Lung (tissue), 12 donors: Measurements from ENCODE around the gene KRTAP10-8. TPM values are rescaled to one million over a fixed set of nuclear protein-coding genes. Genes with fewer than 3 reads are reported as not detected.

Experiments used
- ATAC-seq: fragments of 200-7000 bp; cut with Tn5 transposase; one replicate; pipeline ENCODE4 v1.9.1; 2020; ENCODE audit warnings: moderate number of reproducible peaks; ENCODE audit not compliant: insufficient read depth, low FRiP score
- DNase-seq, 3 donors: peaks; one replicate each; pipeline ENCODE4 v3.0.0-alpha.2; 2013 to 2017
- H3K27ac ChIP-seq, 2 donors: one replicate each; pipeline ENCODE4 v1.5.1; 2013; ENCODE audit warnings: mild to moderate bottlenecking in 2 of 2, moderate library complexity in 2 of 2, control low read depth in 1 of 2, inconsistent platforms in 1 of 2, low read depth in 1 of 2, low read length in 1 of 2
- H3K27me3 ChIP-seq, 3 donors: one replicate each; pipeline ENCODE4 v1.5.1; 2013; ENCODE audit warnings: low read length in 2 of 3; ENCODE audit not compliant: control insufficient read depth in 3 of 3, insufficient read depth in 3 of 3
- H3K36me3 ChIP-seq, 4 donors: one replicate each; pipeline ENCODE4 v1.5.1; 2013; ENCODE audit warnings: low read length in 4 of 4, mild to moderate bottlenecking in 1 of 4, moderate library complexity in 1 of 4; ENCODE audit not compliant: control insufficient read depth in 4 of 4, insufficient read depth in 4 of 4
- H3K4me1 ChIP-seq, 5 donors: one replicate each; pipeline ENCODE4 v1.5.1; 2013; ENCODE audit warnings: low read length in 5 of 5, mild to moderate bottlenecking in 2 of 5, moderate library complexity in 1 of 5; ENCODE audit not compliant: control insufficient read depth in 5 of 5, insufficient read depth in 5 of 5
- H3K4me3 ChIP-seq: one replicate; pipeline ENCODE4 v1.5.1; 2013; ENCODE audit warnings: mild to moderate bottlenecking, control low read depth, moderate library complexity
- H3K9ac ChIP-seq, 2 donors: one replicate each; pipeline ENCODE4 v1.5.1; 2013; ENCODE audit warnings: low read length in 2 of 2, control low read depth in 1 of 2; ENCODE audit not compliant: insufficient read depth in 1 of 2
- H3K9me3 ChIP-seq, 4 donors: one replicate each; pipeline ENCODE4 v1.5.1; 2013; ENCODE audit warnings: low read length in 3 of 4, mild to moderate bottlenecking in 1 of 4, moderate library complexity in 1 of 4; ENCODE audit not compliant: control insufficient read depth in 4 of 4, insufficient read depth in 3 of 4
- CTCF ChIP-seq: IDR thresholded peaks from 2 replicates; pipeline ENCODE4 v1.5.1; 2012; ENCODE audit warnings: mild to moderate bottlenecking; ENCODE audit errors: control extremely low read depth, extremely low read depth
- WGBS, 2 donors: extraction: QIAGEN DNeasy Blood & Tissue Kit; methylation state at CpG; one replicate each; pipeline ENCODE4 v1.1.7; 2013; 5-methylcytosine and 5-hydroxymethylcytosine counted together
- polyA plus RNA-seq, 2 donors: library from polyadenylated mRNA; stranded (reverse); fragments of 200-250 nt; gene quantifications; one replicate each; pipeline ENCODE4 v1.2.1, GENCODE V29; 2013
- total RNA-seq, 2 donors: library from RNA; depleted of rRNA in 1 of 2; stranded (reverse); fragments of >200 nt in 1 of 2; gene quantifications; one replicate each; pipeline ENCODE4 v1.2.1, GENCODE V29; 2014 to 2021
- donor health status: control.
- donor health status: control.
- donor health status: Bipolar disorder and iron deficiency.
- donor health status: healthy.
- donor health status: DM: yes; HTN: yes; CAD: no.

The KRTAP10-8 gene
- total and polyA plus RNA-seq, 4 donors: not detected

- TF ChIP-seq CTCF: no peak
Observed at GRCh38 chr21:44647222-44647552, 35.3 kb downstream of the KRTAP10-8 start.

GRCh38 chr21:44648557-44649311, 36.9 kb downstream of the KRTAP10-8 start:
- 75 to 85% methylated on average over 33 of the region's 33 CpGs for whole genome bisulfite sequencing, 2 donors
- no peaks in the 10 kb centered on the region for H3K36me3 ChIP-seq
- peak in 1 of 3 donors; percentile 10 for DNase-seq
- no peaks in the 10 kb centered on the region for H3K27me3 ChIP-seq
- H3K27ac ChIP-seq: no peak overlapping the region
- H3K4me1 ChIP-seq: no peaks in the 10 kb centered on the region
- H3K4me3 ChIP-seq: no peak overlapping the region
- H3K9me3 ChIP-seq: peaks cover 0 to 7% (median 2%) of the 10 kb centered on the region in 4 donors
- no peak overlapping the region for H3K9ac ChIP-seq
- no peak for ATAC-seq
- no peak for TF ChIP-seq CTCF

More at GRCh38 chr21:44647222-44647552, 35.3 kb downstream of the KRTAP10-8 start:
- WGBS, 2 donors: 61 to 69% methylated on average over 8 of the region's 8 CpGs
- Histone ChIP-seq H3K4me3 (no peak overlapping the region), H3K27me3 (no peaks in the 10 kb centered on the region), H3K9me3 (peaks cover 0 to 7% (median 3%) of the 10 kb centered on the region in 4 donors), H3K4me1 (no peaks in the 10 kb centered on the region), H3K36me3 (no peaks in the 10 kb centered on the region), H3K27ac (no peak overlapping the region), H3K9ac (no peak overlapping the region)
- no peak for ATAC-seq
- no peak for DNase-seq

GRCh38 chr21:44649521-44650100, 37.7 kb downstream of the KRTAP10-8 start:
- Histone ChIP-seq H3K9ac (no peak overlapping the region), H3K9me3 (peaks cover 0 to 6% (median 0%) of the 10 kb centered on the region in 4 donors), H3K27me3 (no peaks in the 10 kb centered on the region), H3K36me3 (no peaks in the 10 kb centered on the region), H3K4me3 (no peak overlapping the region), H3K4me1 (no peaks in the 10 kb centered on the region), H3K27ac (no peak overlapping the region)
- ATAC-seq: no peak
- peak in 1 of 3 donors; percentile 55 for DNase-seq
- TF ChIP-seq CTCF: no peak
- WGBS, 2 donors: 84 to 91% methylated on average over 18 of the region's 18 CpGs
